ENCODE results near the gene ANOS1.

DNA sequence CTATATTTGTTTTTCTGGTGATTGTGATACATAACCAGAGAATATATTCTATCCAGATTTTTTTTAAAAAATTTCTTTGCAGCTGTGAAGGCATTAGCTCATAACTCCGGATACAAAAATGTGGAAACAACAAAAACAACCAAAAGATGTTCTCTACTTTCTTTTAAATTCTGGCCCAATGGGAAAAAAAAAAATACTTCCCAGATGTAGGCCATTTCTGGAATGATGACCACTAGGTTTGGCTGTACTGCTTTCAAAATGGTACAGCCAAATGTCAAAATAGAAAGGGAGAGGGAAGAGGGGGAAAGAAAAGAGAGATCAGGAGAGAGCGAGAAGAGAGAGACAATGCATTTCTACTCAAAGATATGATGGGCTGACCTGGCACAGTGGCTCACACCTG is 14.6 kb downstream of the ANOS1 start:
- no peak for TF ChIP-seq POLR2A (IDR thresholded peaks at IDR 0.05)
- TF ChIP-seq, protein P1, sequence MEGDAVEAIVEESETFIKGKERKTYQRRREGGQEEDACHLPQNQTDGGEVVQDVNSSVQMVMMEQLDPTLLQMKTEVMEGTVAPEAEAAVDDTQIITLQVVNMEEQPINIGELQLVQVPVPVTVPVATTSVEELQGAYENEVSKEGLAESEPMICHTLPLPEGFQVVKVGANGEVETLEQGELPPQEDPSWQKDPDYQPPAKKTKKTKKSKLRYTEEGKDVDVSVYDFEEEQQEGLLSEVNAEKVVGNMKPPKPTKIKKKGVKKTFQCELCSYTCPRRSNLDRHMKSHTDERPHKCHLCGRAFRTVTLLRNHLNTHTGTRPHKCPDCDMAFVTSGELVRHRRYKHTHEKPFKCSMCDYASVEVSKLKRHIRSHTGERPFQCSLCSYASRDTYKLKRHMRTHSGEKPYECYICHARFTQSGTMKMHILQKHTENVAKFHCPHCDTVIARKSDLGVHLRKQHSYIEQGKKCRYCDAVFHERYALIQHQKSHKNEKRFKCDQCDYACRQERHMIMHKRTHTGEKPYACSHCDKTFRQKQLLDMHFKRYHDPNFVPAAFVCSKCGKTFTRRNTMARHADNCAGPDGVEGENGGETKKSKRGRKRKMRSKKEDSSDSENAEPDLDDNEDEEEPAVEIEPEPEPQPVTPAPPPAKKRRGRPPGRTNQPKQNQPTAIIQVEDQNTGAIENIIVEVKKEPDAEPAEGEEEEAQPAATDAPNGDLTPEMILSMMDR (IDR thresholded peaks at IDR 0.05): no peak
